NCI-H82 (cell line): ENCODE measurements around the gene WNT16.
"Not testable (repeated sequence)": the region's sequence is repeated elsewhere in the genome, so short reads cannot be mapped to it uniquely, and the experiment has no call there.

Source experiments
- DNase-seq: peaks from one replicate; lab custom pipeline; 2025; lab: John Stamatoyannopoulos, UW

WNT16 gene

GRCh38 chr7:121306565-121306964 is 22.2 kb upstream of the WNT16 start:
- no peak for DNase-seq

GRCh38 chr7:121307021-121307574 is 21.7 kb upstream of the WNT16 start:
- no peak for DNase-seq

- DNase-seq, result no peak
These were observed 15.5 kb upstream of the WNT16 start for GRCh38 chr7:121313220-121313792.

- peak; percentile 82 for DNase-seq
These were observed 14.8 kb upstream of the WNT16 start for GRCh38 chr7:121313793-121314676.

GRCh38 chr7:121315170-121315569 is 13.6 kb upstream of the WNT16 start:
- DNase-seq, result not testable (repeated sequence)

- DNase-seq, result no peak
These were observed 6.3 kb upstream of the WNT16 start for GRCh38 chr7:121322460-121322859.

GRCh38 chr7:121323515-121324302 is 5.1 kb upstream of the WNT16 start:
- DNase-seq, result no peak

- no peak for DNase-seq
These were observed 1.1 kb upstream of the WNT16 start for GRCh38 chr7:121327671-121328070.

- peak; percentile 58 for DNase-seq
These were observed 622 bp downstream of the WNT16 start for GRCh38 chr7:121329191-121330052.

GRCh38 chr7:121330053-121330833 is 1.4 kb downstream of the WNT16 start:
- peak; percentile 49 for DNase-seq

GRCh38 chr7:121331048-121331447 is 2.2 kb downstream of the WNT16 start:
- DNase-seq, result no peak

- DNase-seq, result no peak
These were observed 2.8 kb downstream of the WNT16 start for GRCh38 chr7:121331574-121331973.

GRCh38 chr7:121334376-121334775 is 5.6 kb downstream of the WNT16 start:
- DNase-seq, result no peak

GRCh38 chr7:121334875-121335648 is 6.3 kb downstream of the WNT16 start:
- no peak for DNase-seq

- peak; percentile 23 for DNase-seq
These were observed 7.8 kb downstream of the WNT16 start for GRCh38 chr7:121336579-121336978.

- DNase-seq, result peak; percentile 63
These were observed 8.6 kb downstream of the WNT16 start for GRCh38 chr7:121337398-121337797.

- DNase-seq, result no peak
These were observed 10.3 kb downstream of the WNT16 start for GRCh38 chr7:121339082-121339481.

- no peak for DNase-seq
These were observed 13.1 kb downstream of the WNT16 start for GRCh38 chr7:121341933-121342332.

GRCh38 chr7:121342631-121343030 is 13.8 kb downstream of the WNT16 start:
- no peak for DNase-seq

GRCh38 chr7:121343302-121343701 is 14.5 kb downstream of the WNT16 start:
- DNase-seq, result no peak
